ENCODE results near the gene LGALS12.

The LGALS12 gene, protein sequence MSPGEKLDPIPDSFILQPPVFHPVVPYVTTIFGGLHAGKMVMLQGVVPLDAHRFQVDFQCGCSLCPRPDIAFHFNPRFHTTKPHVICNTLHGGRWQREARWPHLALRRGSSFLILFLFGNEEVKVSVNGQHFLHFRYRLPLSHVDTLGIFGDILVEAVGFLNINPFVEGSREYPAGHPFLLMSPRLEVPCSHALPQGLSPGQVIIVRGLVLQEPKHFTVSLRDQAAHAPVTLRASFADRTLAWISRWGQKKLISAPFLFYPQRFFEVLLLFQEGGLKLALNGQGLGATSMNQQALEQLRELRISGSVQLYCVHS

DNA sequence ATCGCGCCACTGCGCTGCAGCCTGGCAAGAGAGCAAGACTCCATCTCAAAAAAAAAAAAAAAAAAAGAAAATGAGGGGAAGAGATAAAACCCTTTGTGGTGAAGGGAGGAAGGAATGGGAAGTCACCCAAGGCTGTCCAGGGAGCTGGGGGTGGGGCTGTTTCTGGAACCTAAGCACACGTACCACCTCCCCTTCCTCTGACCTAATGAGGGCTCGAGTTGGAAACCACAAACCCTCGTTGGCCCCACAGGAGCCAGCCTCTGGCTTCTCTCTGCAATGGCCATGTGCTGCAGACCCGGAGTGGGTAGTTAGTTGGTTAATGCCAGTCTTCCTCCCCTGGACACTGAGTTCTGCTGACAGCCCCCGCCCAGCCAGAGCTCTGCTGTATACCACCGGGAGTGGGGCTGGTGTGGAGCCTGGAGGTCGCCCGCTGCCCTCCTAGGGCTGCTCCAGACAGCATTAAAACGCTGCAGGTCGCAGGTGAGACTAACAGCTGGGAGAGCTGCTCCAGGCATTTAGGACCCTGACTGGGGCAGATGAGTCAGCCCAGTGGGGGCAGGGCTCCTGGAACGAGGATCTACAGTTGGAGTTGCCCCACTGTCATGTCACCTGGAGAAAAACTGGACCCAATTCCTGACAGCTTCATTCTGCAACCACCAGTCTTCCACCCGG, at the start of gene LGALS12:
Gene LGALS12, plus strand, starts transcription at position 228 of the 672 bp plus-strand sequence. Its CDS starts 375 bp downstream, at position 603.
- no peaks in the 10 kb centered on the region for H3K27me3 ChIP-seq (ENCODE audit: control insufficient read depth, insufficient read depth, low read length)
- no peak within 1 kb of the TSS for H3K4me3 ChIP-seq (ENCODE audit: low read depth, low read length)
- H3K4me2 ChIP-seq (ENCODE audit: low read length) = no peak within 1 kb of the TSS
- TF ChIP-seq CTCF (IDR thresholded peaks at IDR 0.05) = no peak
- H3K9me3 ChIP-seq (ENCODE audit: control insufficient read depth, low read length) = no peaks in the 10 kb centered on the region
- no peak within 1 kb of the TSS for H3K9ac ChIP-seq
- H3K27ac ChIP-seq = no peak within 1 kb of the TSS
- no peak within 1 kb of the TSS for H2AFZ ChIP-seq
- no peaks in the 10 kb centered on the region for H3K36me3 ChIP-seq (ENCODE audit: control insufficient read depth, insufficient read depth, low read length)
- H3K4me1 ChIP-seq = no peaks in the 10 kb centered on the region
- H3K79me2 ChIP-seq = no peaks in the 10 kb centered on the region

GRCh38 chr11:63459586-63459985, 46.3 kb upstream of the LGALS12 start:
- no peak for TF ChIP-seq CTCF (IDR thresholded peaks at IDR 0.05)
- Histone ChIP-seq H3K4me3 (ENCODE audit: low read depth, low read length) (no peak overlapping the region), H3K27me3 (ENCODE audit: control insufficient read depth, insufficient read depth, low read length) (no peaks in the 10 kb centered on the region)

DNA sequence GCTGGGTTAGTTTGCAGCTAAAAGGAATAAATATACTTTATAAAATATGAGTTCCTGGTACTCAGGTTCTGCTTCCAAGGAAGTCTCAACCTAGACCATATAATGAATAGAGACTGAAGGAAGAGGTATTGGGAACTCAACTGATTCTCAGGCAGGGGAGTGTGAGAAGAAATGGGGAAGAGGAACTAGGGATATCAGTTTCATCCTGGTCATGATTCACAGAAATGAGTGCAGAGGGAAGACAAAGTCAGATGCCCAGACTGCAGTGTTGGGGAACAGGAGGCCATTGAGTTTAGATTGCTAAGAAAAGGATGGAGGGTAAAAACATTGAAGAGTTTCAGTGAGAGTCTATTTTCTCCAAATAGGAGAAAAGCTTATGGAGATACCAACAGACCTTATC, 43.7 kb upstream of the LGALS12 start:
- H3K27ac ChIP-seq = no peak overlapping the region
- H3K4me2 ChIP-seq (ENCODE audit: low read length) = no peak overlapping the region
- no peak overlapping the region for H2AFZ ChIP-seq
- no peak overlapping the region for H3K4me3 ChIP-seq (ENCODE audit: low read depth, low read length)
- no peaks in the 10 kb centered on the region for H3K79me2 ChIP-seq
- no peak for TF ChIP-seq CTCF (IDR thresholded peaks at IDR 0.05)
- no peaks in the 10 kb centered on the region for H3K36me3 ChIP-seq (ENCODE audit: control insufficient read depth, insufficient read depth, low read length)
- no peaks in the 10 kb centered on the region for H3K9me3 ChIP-seq (ENCODE audit: control insufficient read depth, low read length)
- H3K27me3 ChIP-seq (ENCODE audit: control insufficient read depth, insufficient read depth, low read length) = no peaks in the 10 kb centered on the region
- H3K9ac ChIP-seq = no peak overlapping the region
- no peaks in the 10 kb centered on the region for H3K4me1 ChIP-seq

More at GRCh38 chr11:63459586-63459985, 46.3 kb upstream of the LGALS12 start:
- no peak overlapping the region for H3K27ac ChIP-seq
- no peak overlapping the region for H2AFZ ChIP-seq
- H3K9me3 ChIP-seq (ENCODE audit: control insufficient read depth, low read length) = no peaks in the 10 kb centered on the region
- no peak overlapping the region for H3K4me2 ChIP-seq (ENCODE audit: low read length)
- no peaks in the 10 kb centered on the region for H3K4me1 ChIP-seq
- no peaks in the 10 kb centered on the region for H3K79me2 ChIP-seq
- no peaks in the 10 kb centered on the region for H3K36me3 ChIP-seq (ENCODE audit: control insufficient read depth, insufficient read depth, low read length)
- no peak overlapping the region for H3K9ac ChIP-seq

- H3K27me3 ChIP-seq (ENCODE audit: control insufficient read depth, insufficient read depth, low read length) = no peaks in the 10 kb centered on the region
- no peaks in the 10 kb centered on the region for H3K36me3 ChIP-seq (ENCODE audit: control insufficient read depth, insufficient read depth, low read length)
- H3K4me1 ChIP-seq = no peaks in the 10 kb centered on the region
- TF ChIP-seq CTCF (IDR thresholded peaks at IDR 0.05) = no peak
- H3K9me3 ChIP-seq (ENCODE audit: control insufficient read depth, low read length) = no peaks in the 10 kb centered on the region
- H3K27ac ChIP-seq = no peak overlapping the region
- no peak overlapping the region for H2AFZ ChIP-seq
- no peaks in the 10 kb centered on the region for H3K79me2 ChIP-seq
- H3K4me3 ChIP-seq (ENCODE audit: low read depth, low read length) = no peak overlapping the region
- no peak overlapping the region for H3K4me2 ChIP-seq (ENCODE audit: low read length)
- no peak overlapping the region for H3K9ac ChIP-seq
These were observed 35.6 kb upstream of the LGALS12 start for GRCh38 chr11:63470311-63470710.

All from parathyroid adenoma (tissue), 2 donors.